HG03108 (cell line): Measurements from ENCODE around the gene TP53BP1.

ENCODE experiments used
- ATAC-seq: cut with Tn5 transposase; IDR thresholded peaks from one replicate; pipeline ENCODE4 v1.9.1; 2021; ENCODE audit warnings: moderate library complexity; ENCODE audit not compliant: unreplicated experiment

TP53BP1 gene

GRCh38 chr15:43493703-43494472 lies 932 bp upstream of the TP53BP1 start:
- no peak for ATAC-seq

GRCh38 chr15:43492266-43492665 lies 690 bp downstream of the TP53BP1 start:
- ATAC-seq = no peak

- ATAC-seq = no peak
Measured at GRCh38 chr15:43489191-43489590, 3.8 kb downstream of the TP53BP1 start.

- no peak for ATAC-seq
Measured at GRCh38 chr15:43488790-43489189, 4.2 kb downstream of the TP53BP1 start.

DNA sequence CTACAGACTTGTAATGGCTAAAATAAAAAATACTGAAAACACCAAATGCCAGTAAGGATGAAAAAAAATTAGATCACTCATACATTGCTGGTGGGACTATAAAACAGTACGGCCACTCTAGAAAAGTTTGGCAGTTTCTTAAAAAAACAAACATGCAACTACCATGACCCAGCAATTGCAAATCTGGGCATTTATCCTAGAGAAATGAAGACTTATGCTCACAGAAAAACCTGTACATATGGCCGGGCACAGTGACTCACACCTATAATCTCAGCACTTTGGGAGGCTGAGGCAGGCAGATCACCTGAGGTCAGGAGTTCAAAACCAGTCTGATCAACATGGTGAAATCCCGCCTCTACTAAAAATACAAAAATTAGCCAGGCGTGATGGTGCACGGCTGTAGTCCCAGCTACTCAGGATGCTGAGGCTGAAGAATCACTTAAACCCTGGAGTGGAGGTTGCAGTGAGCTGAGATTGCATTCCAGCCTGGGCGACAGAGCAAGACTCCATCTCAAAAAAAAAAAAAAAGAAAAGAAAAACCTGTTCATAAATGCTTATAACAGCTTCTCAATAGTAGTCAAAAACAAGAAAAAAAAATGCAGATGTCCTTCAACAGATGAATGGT lies 5.6 kb downstream of the TP53BP1 start:
- ATAC-seq = no peak

DNA sequence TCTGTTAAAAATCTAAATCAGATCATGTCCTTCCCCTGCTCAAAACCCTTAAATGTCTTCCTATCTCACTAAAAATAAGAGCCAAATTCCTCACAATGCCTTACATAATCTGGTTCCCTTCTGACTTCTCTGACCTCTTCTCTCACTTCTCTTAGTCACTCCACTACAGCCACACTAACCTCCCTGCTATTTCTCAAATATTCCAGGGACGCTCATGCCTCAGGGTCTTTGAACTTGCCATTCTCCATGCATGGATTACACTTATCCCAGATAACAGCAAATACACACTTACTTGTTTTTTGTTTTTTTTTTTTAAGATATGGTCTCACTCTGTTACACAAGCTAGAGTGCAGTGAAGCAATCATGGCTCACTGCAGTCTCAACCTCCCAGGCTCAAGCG lies 8.5 kb downstream of the TP53BP1 start:
- no peak for ATAC-seq

- ATAC-seq = no peak
Measured at GRCh38 chr15:43483297-43484128, 9.4 kb downstream of the TP53BP1 start.

DNA sequence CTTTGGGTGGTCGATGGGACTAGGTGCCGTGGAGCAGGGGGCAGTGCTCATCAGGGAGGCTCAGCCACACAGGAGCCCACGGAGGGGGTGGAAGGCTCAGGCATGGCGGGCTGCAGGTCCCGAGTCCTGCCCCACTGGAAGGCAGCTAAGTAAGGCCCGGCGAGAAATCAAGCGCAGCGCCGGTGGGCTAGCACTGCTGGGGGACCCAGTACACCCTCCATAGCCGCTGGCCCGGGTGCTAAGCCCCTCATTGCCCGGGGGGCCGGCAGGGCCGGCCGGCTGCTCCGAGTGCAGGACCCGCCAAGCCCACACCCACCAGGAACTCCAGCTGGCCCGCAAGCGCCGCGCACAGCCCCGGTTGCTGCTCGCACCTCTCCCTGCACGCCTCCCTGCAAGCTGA lies 19.1 kb downstream of the TP53BP1 start:
- ATAC-seq = no peak

- no peak for ATAC-seq
Measured at GRCh38 chr15:43471975-43472374, 21.0 kb downstream of the TP53BP1 start.

DNA sequence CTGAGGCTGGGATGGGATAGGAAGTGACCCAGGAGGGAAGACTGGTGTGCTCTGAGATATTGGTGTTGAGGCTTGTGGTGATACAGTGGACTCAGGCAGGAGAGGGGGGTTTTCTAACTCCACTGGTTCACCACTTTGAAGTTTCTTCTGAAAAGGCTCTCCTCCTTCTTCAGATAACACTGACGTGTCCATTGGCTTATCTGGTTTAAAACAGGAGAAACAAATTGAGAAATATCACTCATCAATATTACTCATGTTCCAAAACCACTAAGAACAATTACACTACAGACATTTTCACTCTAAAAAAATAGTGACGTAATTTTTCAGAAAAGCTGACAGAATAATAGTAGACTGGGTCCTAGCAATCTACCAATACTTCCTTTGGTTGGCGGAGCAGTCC lies 23.1 kb downstream of the TP53BP1 start:
- ATAC-seq = no peak

DNA sequence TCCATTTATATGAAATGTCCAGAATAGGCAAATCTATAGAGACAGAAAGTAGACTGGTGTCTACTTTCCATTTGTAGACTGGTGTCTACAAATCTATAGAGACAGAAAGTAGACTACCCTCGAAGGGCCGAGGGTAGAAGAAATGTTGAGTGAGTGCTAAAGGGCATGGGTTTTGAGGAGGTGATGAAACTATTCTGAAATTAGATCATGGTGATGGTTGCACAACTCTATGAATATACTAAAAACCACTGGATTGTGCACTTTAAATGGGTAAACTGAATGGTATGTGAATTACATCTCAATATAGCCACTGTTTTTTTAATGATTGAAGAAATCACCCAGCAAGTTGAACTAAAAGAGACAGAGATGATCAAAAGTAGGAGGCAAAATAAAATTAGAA lies 27.9 kb downstream of the TP53BP1 start:
- no peak for ATAC-seq

DNA sequence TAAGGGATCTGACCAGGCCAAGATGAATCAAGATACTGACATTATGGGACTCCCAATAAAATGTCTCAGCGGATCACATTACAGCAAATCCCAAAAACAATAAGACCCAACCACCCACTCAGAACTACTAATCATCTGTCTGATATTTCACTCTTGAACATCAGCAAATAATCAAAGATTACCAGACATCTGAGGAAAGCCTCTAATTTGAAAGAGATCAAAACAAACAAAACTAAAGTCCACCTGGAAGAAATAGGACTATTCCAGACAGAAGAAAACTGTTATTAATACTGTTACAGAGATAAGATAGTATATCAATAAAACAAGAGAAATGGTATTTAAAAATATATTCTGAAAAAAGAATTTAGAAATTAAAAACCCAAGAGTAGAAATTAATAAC lies 29.0 kb downstream of the TP53BP1 start:
- no peak for ATAC-seq

DNA sequence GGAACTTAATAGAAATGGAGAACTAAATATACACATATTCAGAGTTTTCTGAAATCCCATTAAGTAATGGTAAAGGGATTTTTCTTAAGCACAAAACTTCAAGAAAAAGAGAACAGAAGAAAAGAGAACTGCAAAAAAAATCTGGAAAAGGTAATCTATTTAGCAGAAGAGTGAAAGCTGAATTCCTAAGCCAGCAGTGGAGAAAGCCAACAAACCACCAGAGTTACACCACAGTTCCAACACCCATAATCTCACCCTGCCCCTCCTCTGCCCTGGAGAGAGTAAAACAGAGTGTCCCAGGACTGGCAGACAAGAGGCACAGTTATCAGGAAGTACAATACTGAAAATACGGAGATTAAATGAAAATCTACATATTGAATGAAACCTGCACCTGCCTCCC lies 29.4 kb downstream of the TP53BP1 start:
- no peak for ATAC-seq

DNA sequence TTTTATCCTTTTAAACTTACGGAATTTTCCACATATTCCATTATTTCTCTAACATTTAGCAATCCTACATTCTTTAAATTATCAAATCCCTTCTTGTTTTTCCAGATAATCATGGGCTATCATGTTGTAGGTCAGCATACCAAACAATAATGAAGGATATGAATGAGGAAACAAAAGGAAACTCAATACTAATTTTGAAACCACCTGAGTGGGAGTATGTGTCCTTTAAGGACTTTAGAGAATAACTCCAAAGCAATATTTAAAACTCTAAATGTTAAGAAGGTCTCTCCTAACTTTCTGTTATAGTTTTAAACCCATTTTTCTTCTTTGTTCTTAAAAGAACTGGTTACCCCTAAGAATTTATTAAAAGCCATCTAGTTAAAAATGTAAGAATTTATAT lies 43.0 kb downstream of the TP53BP1 start:
- ATAC-seq = no peak

DNA sequence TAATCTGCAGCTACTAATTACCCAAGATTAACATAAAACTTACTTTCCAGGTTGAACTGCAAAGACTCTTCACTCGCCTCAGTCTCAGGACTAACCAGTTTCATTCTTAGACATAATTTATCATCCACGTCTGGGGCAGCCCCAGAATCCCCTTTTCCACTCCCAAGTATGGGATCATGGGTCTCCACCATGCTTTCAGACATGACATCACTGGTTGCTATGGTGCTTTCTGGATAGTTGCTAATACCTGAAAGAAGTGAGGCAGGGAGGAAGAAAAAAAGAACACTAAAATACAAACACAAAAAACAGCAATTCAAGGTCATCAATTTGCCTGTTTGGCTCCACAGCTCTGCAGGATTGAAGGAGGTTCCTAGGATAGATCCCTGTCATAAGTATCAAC lies 46.6 kb downstream of the TP53BP1 start:
- no peak for ATAC-seq

GRCh38 chr15:43441316-43441715 lies 51.6 kb downstream of the TP53BP1 start:
- no peak for ATAC-seq

DNA sequence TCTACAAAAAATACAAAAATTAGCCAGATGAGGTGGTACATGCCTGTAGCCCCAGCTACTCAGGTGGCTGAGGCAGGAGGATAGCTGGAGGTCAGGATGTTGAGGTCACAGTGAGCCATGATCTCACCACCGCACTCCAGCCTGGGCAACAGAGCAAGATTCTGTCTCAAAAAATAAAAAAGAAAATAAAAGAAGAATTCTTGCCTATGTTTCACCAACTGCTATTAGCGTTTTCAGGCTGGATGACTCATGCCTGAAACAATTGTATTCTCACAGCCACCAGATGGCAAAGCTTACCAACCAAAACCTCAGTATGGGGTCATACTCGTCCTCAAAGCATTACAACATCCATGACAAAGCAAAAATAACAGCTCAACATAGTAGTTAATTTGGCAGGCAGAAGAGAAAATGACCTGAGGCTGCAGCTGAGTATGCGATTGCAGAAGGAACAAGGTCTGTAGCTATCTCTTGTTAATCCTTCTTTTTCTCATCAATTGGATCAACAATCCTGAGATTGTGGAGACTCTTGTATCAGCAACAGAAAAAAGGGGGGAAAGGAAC lies 52.2 kb downstream of the TP53BP1 start:
- ATAC-seq = no peak

- no peak for ATAC-seq
Measured at GRCh38 chr15:43439268-43439667, 53.7 kb downstream of the TP53BP1 start.

GRCh38 chr15:43436395-43436794 lies 56.6 kb downstream of the TP53BP1 start:
- no peak for ATAC-seq

DNA sequence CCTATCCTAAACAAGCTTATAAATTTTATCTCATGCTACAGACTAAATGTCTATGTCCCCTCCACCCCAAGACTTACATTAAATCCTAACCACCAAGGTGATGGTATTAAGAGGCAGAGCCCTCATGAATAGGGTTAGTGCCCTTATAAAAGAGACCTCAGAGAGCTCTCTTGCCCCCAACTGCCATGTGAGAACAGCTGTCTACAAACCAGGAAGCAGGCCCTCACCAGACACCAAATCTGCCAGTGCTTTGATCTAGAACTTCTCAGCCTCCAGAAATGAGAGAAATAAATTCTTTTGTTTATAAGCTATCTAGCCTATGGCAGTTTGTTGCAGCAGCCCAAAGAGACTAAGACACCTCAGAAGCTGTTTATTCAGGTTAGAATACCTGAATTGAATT lies 58.5 kb downstream of the TP53BP1 start:
- ATAC-seq = no peak

DNA sequence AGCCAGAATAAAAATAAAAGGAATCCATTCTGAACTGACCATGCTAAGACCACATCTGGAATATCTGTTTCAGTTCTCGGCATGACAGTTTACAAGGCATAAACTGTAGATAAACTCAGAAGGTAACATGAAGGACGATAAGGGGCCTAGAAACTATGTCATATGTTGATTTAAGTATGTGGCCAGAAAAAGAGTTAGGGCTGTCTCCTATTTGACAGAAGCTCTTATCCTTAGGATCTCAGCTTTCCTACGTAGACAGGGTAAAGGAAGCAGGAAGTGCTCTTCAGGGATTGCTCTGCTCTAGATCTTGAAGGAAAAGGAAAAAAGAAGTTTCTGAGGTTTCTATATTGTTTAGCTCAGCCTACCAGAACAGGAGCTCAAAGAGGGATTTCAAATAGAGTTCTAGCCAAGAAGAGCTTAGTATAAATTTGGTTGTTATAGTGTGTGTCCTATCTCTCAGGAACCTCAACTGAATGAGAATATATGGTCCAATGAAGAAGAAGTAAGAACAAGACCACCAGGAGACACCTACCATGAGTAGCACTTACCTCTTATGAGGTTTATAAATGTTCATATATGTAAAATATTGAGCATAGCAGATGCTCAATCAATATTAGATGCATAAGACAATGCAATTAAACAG lies 59.2 kb downstream of the TP53BP1 start:
- no peak for ATAC-seq
